ENCODE data around the gene PPP2R2C.

PPP2R2C gene

GRCh38 chr4:6387946-6388345 is 84.5 kb downstream of the PPP2R2C start:
- no peak overlapping the region for H2AFZ ChIP-seq (ENCODE audit: low read length)
- no peaks in the 10 kb centered on the region for H3K4me1 ChIP-seq (ENCODE audit: insufficient read depth, low read length, poor library complexity, severe bottlenecking)
- H3K9ac ChIP-seq (ENCODE audit: low read depth, low read length, poor library complexity, severe bottlenecking), result no peak overlapping the region
- TF ChIP-seq CTCF (conservative IDR thresholded peaks at IDR 0.05; ENCODE audit: low read length) (no peak), EZH2phosphoT487 (IDR thresholded peaks at IDR 0.05; ENCODE audit: borderline replicate concordance) (no peak)
- H3K4me2 ChIP-seq (ENCODE audit: low read depth, low read length, poor library complexity, severe bottlenecking), result no peak overlapping the region
- no peaks in the 10 kb centered on the region for H3K27me3 ChIP-seq (ENCODE audit: insufficient read depth, low read length, poor library complexity, severe bottlenecking)
- no peaks in the 10 kb centered on the region for H3F3A ChIP-seq (ENCODE audit: low read depth)
- H4K20me1 ChIP-seq (ENCODE audit: insufficient read depth, low read length, poor library complexity, severe bottlenecking), result no peaks in the 10 kb centered on the region
- H3K9me3 ChIP-seq (ENCODE audit: insufficient read depth, low read depth, low read length), result no peaks in the 10 kb centered on the region
- H3K4me3 ChIP-seq (ENCODE audit: low read length, poor library complexity, severe bottlenecking), result no peak overlapping the region
- no peaks in the 10 kb centered on the region for H3K36me3 ChIP-seq (ENCODE audit: insufficient read depth, low read length)
- H3K79me2 ChIP-seq (ENCODE audit: insufficient read depth, low read length), result no peaks in the 10 kb centered on the region
- H3K9me2 ChIP-seq (replicated peaks; ENCODE audit: low read depth, low read length), result no peaks in the 10 kb centered on the region

GRCh38 chr4:6386091-6386490 is 86.3 kb downstream of the PPP2R2C start:
- Histone ChIP-seq H3K9me2 (replicated peaks; ENCODE audit: low read depth, low read length) (no peaks in the 10 kb centered on the region), H3K9ac (ENCODE audit: low read depth, low read length, poor library complexity, severe bottlenecking) (no peak overlapping the region), H4K20me1 (ENCODE audit: insufficient read depth, low read length, poor library complexity, severe bottlenecking) (no peaks in the 10 kb centered on the region), H3K4me1 (ENCODE audit: insufficient read depth, low read length, poor library complexity, severe bottlenecking) (no peaks in the 10 kb centered on the region), H3K4me3 (ENCODE audit: low read length, poor library complexity, severe bottlenecking) (no peak overlapping the region), H3K27me3 (ENCODE audit: insufficient read depth, low read length, poor library complexity, severe bottlenecking) (no peaks in the 10 kb centered on the region), H3K4me2 (ENCODE audit: low read depth, low read length, poor library complexity, severe bottlenecking) (no peak overlapping the region), H3K9me3 (ENCODE audit: insufficient read depth, low read depth, low read length) (no peaks in the 10 kb centered on the region), H2AFZ (ENCODE audit: low read length) (no peak overlapping the region), H3K36me3 (ENCODE audit: insufficient read depth, low read length) (no peaks in the 10 kb centered on the region), H3K79me2 (ENCODE audit: insufficient read depth, low read length) (no peaks in the 10 kb centered on the region), H3F3A (ENCODE audit: low read depth) (no peaks in the 10 kb centered on the region)
- TF ChIP-seq EZH2phosphoT487 (IDR thresholded peaks at IDR 0.05; ENCODE audit: borderline replicate concordance) (no peak), CTCF (conservative IDR thresholded peaks at IDR 0.05; ENCODE audit: low read length) (no peak)

- Histone ChIP-seq H3K4me2 (ENCODE audit: low read depth, low read length, poor library complexity, severe bottlenecking) (no peak overlapping the region), H3K9ac (ENCODE audit: low read depth, low read length, poor library complexity, severe bottlenecking) (no peak overlapping the region), H3K4me3 (ENCODE audit: low read length, poor library complexity, severe bottlenecking) (no peak overlapping the region), H2AFZ (ENCODE audit: low read length) (no peak overlapping the region), H3K36me3 (ENCODE audit: insufficient read depth, low read length) (no peaks in the 10 kb centered on the region), H3K9me3 (ENCODE audit: insufficient read depth, low read depth, low read length) (no peaks in the 10 kb centered on the region), H3K9me2 (replicated peaks; ENCODE audit: low read depth, low read length) (no peaks in the 10 kb centered on the region), H3F3A (ENCODE audit: low read depth) (no peaks in the 10 kb centered on the region), H3K4me1 (ENCODE audit: insufficient read depth, low read length, poor library complexity, severe bottlenecking) (no peaks in the 10 kb centered on the region), H4K20me1 (ENCODE audit: insufficient read depth, low read length, poor library complexity, severe bottlenecking) (no peaks in the 10 kb centered on the region), H3K27me3 (ENCODE audit: insufficient read depth, low read length, poor library complexity, severe bottlenecking) (no peaks in the 10 kb centered on the region), H3K79me2 (ENCODE audit: insufficient read depth, low read length) (no peaks in the 10 kb centered on the region)
- no peak for TF ChIP-seq CTCF (conservative IDR thresholded peaks at IDR 0.05; ENCODE audit: low read length)
- no peak for TF ChIP-seq EZH2phosphoT487 (IDR thresholded peaks at IDR 0.05; ENCODE audit: borderline replicate concordance)
Measured at GRCh38 chr4:6385288-6385687, 87.1 kb downstream of the PPP2R2C start.
